ENCODE measurements around the gene FARSB.

DNA sequence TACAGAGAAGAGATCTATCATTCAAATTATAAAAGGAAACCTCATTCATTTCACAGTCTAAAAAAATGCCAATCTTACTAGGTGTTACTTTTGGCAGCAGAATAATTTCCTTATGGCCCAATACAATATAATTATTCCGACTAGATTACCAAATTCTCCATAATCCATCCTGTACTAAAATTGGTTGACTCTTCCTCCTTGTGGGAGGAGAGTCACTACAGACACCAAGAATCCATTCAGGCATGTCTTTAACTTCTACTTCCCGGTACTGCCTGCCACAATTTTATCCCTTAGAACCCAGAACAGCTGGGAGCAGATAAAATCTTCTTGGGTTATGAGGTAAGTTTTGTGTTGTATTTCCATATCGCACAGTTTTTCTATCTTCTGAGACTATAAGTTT is 9.9 kb downstream of the FARSB start:
- no peak for TF ChIP-seq EZH2phosphoT487 (IDR thresholded peaks at IDR 0.05; ENCODE audit: low read depth)
- TF ChIP-seq, protein P1, sequence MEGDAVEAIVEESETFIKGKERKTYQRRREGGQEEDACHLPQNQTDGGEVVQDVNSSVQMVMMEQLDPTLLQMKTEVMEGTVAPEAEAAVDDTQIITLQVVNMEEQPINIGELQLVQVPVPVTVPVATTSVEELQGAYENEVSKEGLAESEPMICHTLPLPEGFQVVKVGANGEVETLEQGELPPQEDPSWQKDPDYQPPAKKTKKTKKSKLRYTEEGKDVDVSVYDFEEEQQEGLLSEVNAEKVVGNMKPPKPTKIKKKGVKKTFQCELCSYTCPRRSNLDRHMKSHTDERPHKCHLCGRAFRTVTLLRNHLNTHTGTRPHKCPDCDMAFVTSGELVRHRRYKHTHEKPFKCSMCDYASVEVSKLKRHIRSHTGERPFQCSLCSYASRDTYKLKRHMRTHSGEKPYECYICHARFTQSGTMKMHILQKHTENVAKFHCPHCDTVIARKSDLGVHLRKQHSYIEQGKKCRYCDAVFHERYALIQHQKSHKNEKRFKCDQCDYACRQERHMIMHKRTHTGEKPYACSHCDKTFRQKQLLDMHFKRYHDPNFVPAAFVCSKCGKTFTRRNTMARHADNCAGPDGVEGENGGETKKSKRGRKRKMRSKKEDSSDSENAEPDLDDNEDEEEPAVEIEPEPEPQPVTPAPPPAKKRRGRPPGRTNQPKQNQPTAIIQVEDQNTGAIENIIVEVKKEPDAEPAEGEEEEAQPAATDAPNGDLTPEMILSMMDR (IDR thresholded peaks at IDR 0.05; ENCODE audit: low read depth, low read length): no peak
